ENCODE data around the gene PPP2R5A. TPM values are rescaled to one million over a fixed set of nuclear protein-coding genes. Genes with fewer than 3 reads are reported as not detected.
A peak's percentile ranks its signal among the peaks of the same experiment; 100 is the strongest.

The PPP2R5A gene
- total RNA-seq (2016; rRNA removed; fragmentation: Illumina TruSeq; extraction: Trizol) = 22.0 and 26.5 TPM in 2 replicates
- 6.9 and 7.3 TPM in 2 replicates for total RNA-seq (2016; cell fraction: cytosol; rRNA removed; fragmentation: Illumina TruSeq; extraction: Trizol; ENCODE audit: low read depth)
- total RNA-seq (2016; cell fraction: insoluble cytoplasmic fraction; rRNA removed; fragmentation: Illumina TruSeq; extraction: Trizol) = 21.8 and 25.0 TPM in 2 replicates
- total RNA-seq (2016; cell fraction: membrane; rRNA removed; fragmentation: Illumina TruSeq; extraction: Trizol) = 22.7 and 24.3 TPM in 2 replicates
- 15.8 and 16.6 TPM in 2 replicates for total RNA-seq (2016; cell fraction: nucleus; rRNA removed; fragmentation: Illumina TruSeq; extraction: Trizol)
- 27.5 and 31.4 TPM in 2 replicates for polyA plus RNA-seq (2011; rRNA removed)
- polyA plus RNA-seq (2011; cell fraction: cytosol; rRNA removed) = 14.2 and 20.6 TPM in 2 replicates
- polyA plus RNA-seq (2011; cell fraction: nucleus; rRNA removed) = 13.4 and 15.4 TPM in 2 replicates
- polyA plus RNA-seq (2012) = 20.6 and 22.6 TPM in 2 replicates
- 5.8 and 6.4 TPM in 2 replicates for polyA plus RNA-seq (2016; cell fraction: cytosol; fragmentation: Illumina TruSeq; extraction: Trizol; ENCODE audit: low read depth)
- 27.2 and 28.9 TPM in 2 replicates for polyA plus RNA-seq (2016; cell fraction: insoluble cytoplasmic fraction; fragmentation: Illumina TruSeq; extraction: Trizol; ENCODE audit: low read depth)
- polyA plus RNA-seq (2016; cell fraction: membrane; fragmentation: Illumina TruSeq; extraction: Trizol; ENCODE audit: low read depth) = 18.6 and 19.6 TPM in 2 replicates
- 19.9 and 22.9 TPM in 2 replicates for polyA plus RNA-seq (2016; cell fraction: nucleus; fragmentation: Illumina TruSeq; extraction: Trizol; ENCODE audit: insufficient read depth, low read depth)
- polyA minus RNA-seq (2011; rRNA and poly(A)+ RNA removed; ENCODE audit: low replicate concordance) = 10.8 and 12.7 TPM in 2 replicates
- polyA minus RNA-seq (2011; cell fraction: cytosol; rRNA and poly(A)+ RNA removed) = 16.4 and 21.3 TPM in 2 replicates
- polyA minus RNA-seq (2011; cell fraction: nucleus; rRNA and poly(A)+ RNA removed) = 21.4 and 23.7 TPM in 2 replicates
- percentile 86 among the genes with signal in this experiment for Bru-seq, nascent RNA
- BruChase-seq, experiment 1, labeled RNA remaining after a 6-hour chase = percentile 82 among the genes with signal in this experiment
- percentile 81 among the genes with signal in this experiment for BruChase-seq, experiment 2, labeled RNA remaining after a 2-hour chase
- long read RNA-seq, experiment 1, partial matches to known transcripts = 0 of 6 reads
- long read RNA-seq, experiment 1, other reads (novel, unspliced or antisense) = 3 of 6 reads
- long read RNA-seq, experiment 2, transcript PPP2R5A-201 (13 exons, 3,128 nt) = major isoform, 21 of 100 reads
- long read RNA-seq, experiment 2, partial matches to known transcripts = 9 of 100 reads
- long read RNA-seq, experiment 2, other reads (novel, unspliced or antisense) = 70 of 100 reads

GRCh38 chr1:212284744-212285684 is at the start of gene PPP2R5A:
PPP2R5A (plus strand) TSS chr1:212285410; CDS start chr1:212286111, 701 bp downstream.
- Histone ChIP-seq H3K9me3 (ENCODE audit: low read length) (no peaks in the 10 kb centered on the region), H3K4me1 (ENCODE audit: insufficient read depth, low read length) (peaks cover 32% of the 10 kb centered on the region), H3K27ac (ENCODE audit: extremely low read length, insufficient read depth, low read length) (peak within 1 kb of the TSS; percentile 91), H3K9ac (ENCODE audit: insufficient read depth, low read depth, low read length) (peak within 1 kb of the TSS; percentile 91), H4K20me1 (ENCODE audit: insufficient read depth, low read length) (peaks cover 34% of the 10 kb centered on the region), H2AFZ (ENCODE audit: low read length) (no peak within 1 kb of the TSS), H3K27me3 (ENCODE audit: control insufficient read depth in 1 of 2, insufficient read depth in 2 of 2, low read length in 2 of 2) (no peaks in the 10 kb centered on the region; a peak in 1 of 5 replicates), H3K79me2 (ENCODE audit: insufficient read depth, low read length) (peaks cover 44% of the 10 kb centered on the region), H3K4me3 (replicated peaks in 1 of 3; ENCODE audit: insufficient read depth in 1 of 3, low read depth in 2 of 3, low read length in 3 of 3) (peak within 1 kb of the TSS; percentile 85 to 98 (median 96)), H3K4me2 (ENCODE audit: low read depth, low read length) (peak within 1 kb of the TSS; percentile 82), H3K36me3 (replicated peaks in 1 of 2; ENCODE audit: control insufficient read depth in 1 of 2, insufficient read depth in 2 of 2, low read length in 2 of 2) (no peaks in the 10 kb centered on the region)
- FAIRE-seq (peak; percentile 70), DNase-seq (ENCODE audit: low spot score) (peak; percentile 97), ATAC-seq (peak; percentile 93)
- CTCF ChIA-PET (ENCODE audit: low intra/inter-chr PET ratio, low total read pairs) = no interaction called here
- WGBS (ENCODE audit: low lambda C conversion rate) = 8% methylated on average over 2 of the region's 92 CpGs
- BruUV-seq (replicated peaks) = no TSS peak
- POLR2A ChIA-PET = interaction anchor here (0.6 to 2.0 kb wide), 20 partner anchors 11 to 249 kb away, joined by 3 to 23 read pairs (median 5); partner anchors contain the start of genes DTL and INTS7
- intact Hi-C loops (cut with micrococcal nuclease; ENCODE audit: unreplicated experiment) (loop anchor here (1.0 to 5.0 kb wide), 3 partner anchors 29 to 58 kb away; no protein-coding TSS in a partner anchor), in situ Hi-C loops (cut with HindIII; ENCODE audit: extremely low pct_ligation_motif_present, low pct_unique_long_range_greater_than_20kb) (no loop called here)
- TF ChIP-seq HIC2 (CRISPR knock-in tag; IDR thresholded peaks at IDR 0.05; ENCODE audit: low read depth) = no peak; the same call in 1 of the 2 replicates
- no peak for TF ChIP-seq FOXO4 (CRISPR knock-in tag; conservative IDR thresholded peaks at IDR 0.05)
- TF ChIP-seq RFXANK (CRISPR knock-in tag; IDR thresholded peaks at IDR 0.05) = no peak
- TF ChIP-seq CREM (IDR thresholded peaks at IDR 0.05) = peak; percentile 90
- TF ChIP-seq CREM (CRISPR knock-in tag; IDR thresholded peaks at IDR 0.05) = no peak; the same call in 1 of the 2 replicates
- no peak for TF ChIP-seq TERF1 (CRISPR knock-in tag; IDR thresholded peaks at IDR 0.05)
- no peak; the same call in none of the 2 replicates for TF ChIP-seq BCL3 (CRISPR knock-in tag; IDR thresholded peaks at IDR 0.05)
- no peak for TF ChIP-seq TCF7L2 (IDR thresholded peaks at IDR 0.05; ENCODE audit: low read depth, low read length)

All from HepG2 (cell line).